ENCODE data around the gene ZP3.
"Not testable (repeated sequence)": the region's sequence is repeated elsewhere in the genome, so short reads cannot be mapped to it uniquely, and the experiment has no call there.

The ZP3 gene

DNA sequence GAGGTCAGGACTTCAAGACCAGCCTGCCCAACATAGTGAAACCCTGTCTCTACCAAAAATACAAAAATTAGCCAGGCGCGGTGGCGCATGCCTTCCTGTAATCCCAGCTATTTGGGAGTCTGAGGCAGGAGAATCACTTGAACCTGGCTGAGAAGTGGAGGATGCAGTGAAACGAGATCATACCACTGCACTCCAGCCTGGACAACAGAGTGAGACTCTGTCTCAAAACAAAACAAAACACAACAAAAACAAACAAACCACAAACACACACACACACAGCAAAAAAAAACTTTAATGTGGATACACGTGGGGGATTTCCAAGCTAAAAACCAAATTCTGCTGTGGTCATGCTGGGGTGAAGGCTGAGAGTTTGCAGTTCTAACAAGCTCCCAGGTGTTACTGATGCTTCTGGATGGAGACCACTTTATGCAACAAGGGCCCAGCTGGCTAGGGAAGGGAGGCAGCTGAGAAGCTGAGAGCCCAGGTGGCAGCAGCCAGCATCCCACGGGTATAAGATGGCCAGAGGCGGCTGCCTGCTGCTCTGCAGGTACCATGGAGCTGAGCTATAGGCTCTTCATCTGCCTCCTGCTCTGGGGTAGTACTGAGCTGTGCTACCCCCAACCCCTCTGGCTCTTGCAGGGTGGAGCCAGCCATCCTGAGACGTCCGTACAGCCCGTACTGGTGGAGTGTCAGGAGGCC, at the start of gene ZP3:
TSS of gene ZP3 (plus strand) at position 538 of the 699 bp plus-strand sequence. CDS start at position 553, 15 bp downstream.
- no peak for DNase-seq

DNA sequence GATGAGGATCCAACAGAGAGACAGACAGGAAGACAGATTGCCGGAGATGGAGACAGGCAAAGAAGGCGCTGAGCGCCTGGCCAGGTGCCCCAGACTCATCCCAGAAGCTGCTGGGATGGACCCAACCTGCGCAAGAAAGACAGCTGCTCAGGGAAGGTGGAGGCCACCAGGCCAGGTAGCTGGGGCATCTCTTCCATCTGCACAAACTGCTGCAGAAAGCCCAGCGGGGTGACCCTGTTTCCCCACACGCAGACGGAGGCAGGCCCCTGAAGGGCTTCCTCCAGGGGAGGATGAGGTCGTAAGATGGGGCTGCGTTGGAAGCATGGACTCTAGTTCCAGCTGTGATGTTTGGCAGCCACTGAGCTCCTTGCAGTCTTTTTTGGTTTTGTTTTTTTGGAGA, 49.5 kb upstream of the ZP3 start:
- no peak for DNase-seq

DNA sequence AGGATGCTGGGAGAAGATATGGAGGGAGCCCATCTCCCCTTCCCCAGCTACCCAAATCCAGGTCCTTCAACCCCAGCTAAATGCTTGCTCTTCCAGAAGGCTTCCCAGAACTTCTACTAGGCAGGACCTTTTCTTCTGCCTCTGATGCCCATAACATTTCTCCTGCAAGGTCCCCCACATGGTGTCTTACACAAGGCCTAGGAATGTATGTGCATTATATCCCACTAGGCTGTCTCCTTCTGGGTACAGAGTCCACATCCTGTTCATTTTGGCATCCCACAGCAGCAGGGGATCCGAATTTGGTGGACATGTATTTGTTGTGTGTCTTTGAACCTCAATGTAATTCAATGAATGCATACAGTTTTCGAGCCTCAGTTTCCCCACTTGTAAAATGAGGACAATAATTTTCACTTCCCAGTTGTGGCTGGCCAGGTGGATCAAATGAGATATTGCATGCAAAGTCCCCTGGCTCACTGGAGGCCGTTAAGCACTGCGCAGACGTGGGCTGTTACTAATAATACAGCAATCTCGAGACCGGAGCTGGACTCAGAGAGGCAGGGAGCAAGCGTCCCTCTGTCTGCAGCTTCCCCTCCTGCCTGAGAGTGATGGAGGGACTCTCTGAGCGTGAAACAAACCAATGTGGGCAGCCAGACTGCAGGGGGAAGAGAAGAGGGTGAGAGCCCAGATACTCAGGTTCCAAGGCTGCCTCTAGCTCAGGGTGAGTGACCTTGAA, 47.4 kb upstream of the ZP3 start:
- no peak for DNase-seq

DNA sequence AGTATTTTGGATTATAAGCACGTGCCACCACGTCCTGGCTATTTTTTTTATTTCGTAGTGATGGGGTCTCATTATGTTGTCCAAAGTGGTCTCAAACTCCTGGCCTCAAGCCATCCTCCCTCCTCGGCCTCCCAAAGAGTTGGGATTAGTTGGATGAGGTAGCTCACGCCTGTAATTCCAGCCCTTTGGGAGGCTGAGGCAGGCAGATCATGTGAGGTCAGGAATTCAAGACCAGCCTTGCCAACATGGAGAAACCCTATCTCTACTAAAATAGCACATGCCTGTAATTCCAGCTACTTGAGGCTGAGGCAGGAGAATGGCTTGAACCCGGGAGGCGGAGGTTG, 44.2 kb upstream of the ZP3 start:
- DNase-seq: no peak

DNA sequence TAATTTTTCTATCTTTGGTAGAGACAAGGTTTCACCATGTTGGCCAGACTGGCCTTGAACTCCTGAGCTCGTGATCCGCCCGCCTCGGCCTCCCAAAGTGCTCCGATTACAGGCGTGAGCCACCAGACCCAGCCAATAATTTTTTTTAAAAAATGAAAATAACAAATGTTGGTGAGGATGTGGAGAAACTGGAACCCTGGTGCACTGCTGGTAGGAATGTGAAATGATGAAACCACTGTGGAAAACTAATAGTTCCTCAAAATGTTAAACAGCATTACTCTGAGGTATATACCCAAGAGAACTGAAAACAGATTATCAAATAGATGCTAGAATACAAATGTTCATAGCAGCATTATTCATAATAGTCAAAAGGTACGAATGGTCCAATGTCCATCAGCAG, 42.9 kb upstream of the ZP3 start:
- DNase-seq: no peak

DNA sequence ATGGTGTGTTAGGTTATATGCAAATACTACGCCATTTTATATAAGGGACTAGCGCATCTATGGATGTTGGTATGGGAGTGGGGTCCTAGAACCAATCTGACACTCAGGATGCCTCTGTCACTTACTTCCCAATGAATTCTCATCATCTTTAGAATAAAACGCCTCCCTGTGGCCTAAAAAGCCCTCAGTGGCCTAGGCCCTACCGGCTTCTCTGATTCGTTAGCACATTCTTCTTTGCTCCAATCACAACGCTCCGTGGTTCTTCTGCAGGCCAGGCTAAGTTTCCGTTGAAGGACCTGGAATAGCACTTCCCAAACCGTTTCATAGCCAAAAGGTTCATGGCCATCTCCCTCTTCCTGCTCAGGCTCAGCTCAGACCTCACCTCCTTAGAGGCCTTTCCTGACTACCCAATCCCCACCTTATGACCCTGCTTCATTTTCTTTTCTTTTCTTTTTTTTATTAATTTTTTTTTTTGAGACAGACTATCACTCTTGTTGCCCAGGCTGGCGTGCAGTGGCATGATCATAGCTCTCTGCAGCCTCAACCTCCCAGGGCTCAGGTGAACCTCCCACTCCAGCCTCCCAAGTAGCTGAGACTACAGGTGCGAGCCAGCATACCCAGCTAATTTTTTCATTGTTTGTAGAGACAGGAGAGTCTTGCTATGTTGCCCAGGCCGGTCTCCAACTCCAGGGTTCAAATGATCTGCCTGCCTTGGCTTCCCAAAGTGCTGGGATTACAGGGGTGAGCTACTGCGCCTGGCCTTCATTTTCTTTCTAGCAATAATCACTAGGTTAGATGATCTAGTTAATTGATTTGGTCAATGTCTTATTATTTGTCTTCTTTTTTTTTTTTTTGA, 41.4 kb upstream of the ZP3 start:
- DNase-seq: no peak

DNA sequence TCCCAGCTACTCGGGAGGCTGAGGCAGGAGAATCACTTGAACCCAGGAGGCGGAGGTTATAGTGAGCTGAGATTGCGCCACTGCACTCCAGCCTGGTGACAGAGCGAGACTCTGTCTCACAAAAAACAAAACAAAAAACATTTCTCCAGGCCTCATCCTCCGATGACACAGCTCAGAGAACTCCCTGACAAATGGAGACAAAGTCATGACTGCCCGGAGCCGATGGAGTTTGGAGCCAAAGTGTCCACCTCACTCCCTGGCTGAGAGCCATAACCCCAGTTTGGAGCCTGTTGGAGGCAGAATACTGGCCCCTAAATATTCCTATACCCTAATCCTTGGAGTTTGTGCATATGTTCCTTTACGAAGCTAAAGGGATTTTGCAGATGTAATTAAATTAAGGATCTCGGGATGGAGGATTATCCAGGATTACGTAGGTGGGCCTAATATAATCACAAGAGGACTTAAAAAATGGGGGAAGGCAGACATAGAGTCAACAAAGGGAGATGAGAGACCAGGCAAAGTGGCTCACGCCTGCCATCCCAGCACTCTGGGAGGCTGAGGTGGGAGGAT, 38.0 kb upstream of the ZP3 start:
- no peak for DNase-seq

DNA sequence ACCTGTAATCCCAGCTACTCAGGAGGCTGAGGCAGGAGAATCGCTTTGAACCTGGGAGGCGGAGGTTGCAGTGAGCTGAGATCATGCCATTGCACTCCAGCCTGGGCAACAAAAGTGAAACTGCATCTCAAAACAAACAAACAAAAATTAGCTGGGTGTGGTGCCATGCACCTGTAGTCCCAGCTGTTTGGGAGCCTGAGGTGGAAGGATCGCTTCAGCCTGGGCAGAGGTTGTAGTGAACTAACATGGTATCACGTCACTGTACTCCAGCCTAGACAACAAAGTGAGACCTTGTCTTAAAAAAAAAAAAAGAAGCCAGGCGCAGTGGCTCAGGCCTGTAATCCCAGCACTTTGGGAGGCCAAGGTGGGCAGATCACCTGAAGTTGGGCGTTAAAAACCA, 37.0 kb upstream of the ZP3 start:
- not testable (repeated sequence) for DNase-seq

DNA sequence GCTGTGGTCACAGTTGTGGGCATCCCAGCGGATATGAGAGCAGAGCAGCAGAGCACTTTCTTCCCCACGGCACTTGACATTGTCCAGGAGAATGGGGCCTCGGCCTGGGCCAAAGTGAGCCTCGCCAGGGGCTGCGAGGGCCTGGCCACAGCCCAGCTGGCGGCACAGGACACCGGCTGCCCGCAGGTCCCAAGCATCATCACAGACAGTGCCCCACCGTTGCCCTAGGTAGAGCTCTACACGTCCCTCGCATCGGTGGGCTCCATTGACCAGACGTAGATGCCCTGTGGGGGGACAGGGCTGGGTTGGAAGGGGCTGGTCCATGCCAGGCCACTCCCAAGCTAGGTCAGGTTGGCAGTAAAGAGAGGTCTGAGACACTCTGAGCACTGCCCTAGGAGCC, 34.7 kb upstream of the ZP3 start:
- no peak for DNase-seq

DNA sequence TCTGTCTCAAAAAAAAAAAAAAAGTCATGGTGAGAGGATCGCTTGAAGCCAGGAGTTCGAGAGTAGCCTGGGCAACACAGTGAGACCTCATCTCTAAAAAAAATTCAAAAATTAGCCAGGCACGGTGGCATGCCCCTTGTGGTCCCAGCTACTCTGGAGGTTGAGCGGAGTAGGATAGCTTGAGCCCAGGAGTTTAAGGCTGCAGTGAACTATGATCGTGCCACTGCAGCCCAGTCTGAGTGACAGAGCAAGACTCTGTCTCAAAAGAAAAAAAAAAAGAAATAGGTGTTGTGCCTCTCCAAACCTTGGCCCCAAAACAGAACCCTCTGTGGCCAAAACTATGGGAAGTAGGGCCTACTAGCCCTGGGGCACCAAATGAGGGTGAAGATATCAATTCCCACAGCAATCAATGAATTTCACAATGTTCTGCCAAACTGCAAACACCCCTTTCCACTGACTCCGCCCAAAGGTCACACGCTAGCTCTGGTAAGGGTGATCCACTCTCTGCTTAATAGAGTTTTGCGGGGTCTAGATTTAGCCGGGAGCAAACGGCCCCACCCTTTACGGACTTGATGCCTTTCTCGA, 32.1 kb upstream of the ZP3 start:
- DNase-seq: no peak

DNA sequence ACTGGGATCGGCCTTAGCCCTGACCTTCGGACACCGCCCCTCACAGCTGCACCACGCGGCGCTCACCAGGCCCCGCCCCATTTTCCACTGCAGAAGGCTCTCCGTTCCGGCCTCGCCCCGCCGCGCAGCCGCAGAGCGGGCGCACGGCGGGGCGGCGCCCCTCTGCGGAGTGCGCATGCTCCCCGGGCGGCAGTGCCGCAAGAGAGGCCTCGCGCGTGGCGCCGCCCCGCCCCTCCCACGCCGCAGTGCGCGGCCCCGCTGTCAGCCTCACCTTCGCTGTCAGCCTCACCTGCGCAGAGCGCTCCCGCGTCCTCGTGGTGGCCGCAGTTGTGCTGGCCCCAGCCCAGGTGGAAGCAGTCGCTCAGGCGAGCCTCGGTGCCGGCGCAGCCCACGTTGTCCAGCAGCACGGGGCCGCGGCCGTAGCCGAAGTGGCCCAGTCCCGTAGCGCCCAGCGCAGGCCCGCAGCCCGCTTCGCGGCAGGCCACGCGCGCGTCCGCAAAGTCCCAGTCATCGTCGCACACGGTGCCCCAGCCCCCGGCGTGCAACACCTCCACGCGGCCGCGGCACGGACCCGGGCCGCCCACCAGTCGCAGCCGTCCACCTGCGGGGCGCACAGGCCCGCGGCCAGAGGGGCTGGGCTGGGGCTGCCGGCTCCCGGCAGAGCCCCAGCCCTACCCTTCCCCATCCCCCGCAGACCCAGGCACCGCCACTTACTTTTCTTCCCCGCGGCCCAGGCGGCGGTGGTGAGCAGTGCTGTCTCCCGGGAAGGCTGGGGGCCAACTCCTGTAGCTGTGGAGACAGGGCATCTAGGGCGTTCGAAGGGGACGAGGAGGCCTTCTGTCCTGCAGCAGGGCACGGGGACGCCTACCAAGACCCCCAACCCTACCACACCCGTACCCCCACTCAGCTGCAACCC, 31.4 kb upstream of the ZP3 start:
- DNase-seq: peak; percentile 61 to 92 (median 77)

DNA sequence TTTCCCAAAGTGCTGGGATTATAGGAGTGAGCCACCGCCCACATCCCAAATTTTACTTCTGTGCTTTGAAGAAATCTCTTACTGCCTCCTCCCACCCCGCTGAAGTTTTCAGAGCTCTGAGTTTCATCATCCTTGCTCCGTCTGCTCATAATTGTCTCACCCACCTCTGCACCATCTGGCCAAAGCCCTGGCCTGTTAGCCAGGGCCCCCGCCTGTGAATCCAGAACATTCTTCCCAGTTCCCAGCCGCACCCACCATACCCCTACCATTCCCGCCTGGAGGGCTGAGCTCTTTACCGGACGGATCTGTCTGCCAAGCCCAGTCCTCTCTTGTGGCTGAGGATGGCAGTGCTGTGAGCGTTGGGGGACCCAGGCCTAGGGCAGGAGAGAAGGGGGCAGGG, 29.8 kb upstream of the ZP3 start:
- no peak for DNase-seq

DNA sequence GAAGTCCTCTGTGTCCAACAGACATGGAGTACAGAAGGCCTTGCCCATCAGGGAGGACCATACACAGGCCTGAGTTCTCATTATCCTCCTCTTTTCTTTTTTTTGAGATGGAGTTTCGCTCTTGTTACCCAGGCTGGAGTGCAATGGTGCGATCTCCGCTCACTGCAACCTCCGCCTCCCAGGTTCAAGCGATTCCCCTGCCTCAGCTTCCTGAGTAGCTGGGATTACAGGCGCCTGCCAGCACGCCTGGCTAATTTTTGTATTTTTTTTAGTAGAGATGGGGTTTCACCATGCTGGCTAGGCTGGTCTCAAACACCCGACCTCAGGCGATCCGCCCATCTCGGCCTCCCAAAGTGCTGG, 29.2 kb upstream of the ZP3 start:
- DNase-seq: not testable (repeated sequence)

DNA sequence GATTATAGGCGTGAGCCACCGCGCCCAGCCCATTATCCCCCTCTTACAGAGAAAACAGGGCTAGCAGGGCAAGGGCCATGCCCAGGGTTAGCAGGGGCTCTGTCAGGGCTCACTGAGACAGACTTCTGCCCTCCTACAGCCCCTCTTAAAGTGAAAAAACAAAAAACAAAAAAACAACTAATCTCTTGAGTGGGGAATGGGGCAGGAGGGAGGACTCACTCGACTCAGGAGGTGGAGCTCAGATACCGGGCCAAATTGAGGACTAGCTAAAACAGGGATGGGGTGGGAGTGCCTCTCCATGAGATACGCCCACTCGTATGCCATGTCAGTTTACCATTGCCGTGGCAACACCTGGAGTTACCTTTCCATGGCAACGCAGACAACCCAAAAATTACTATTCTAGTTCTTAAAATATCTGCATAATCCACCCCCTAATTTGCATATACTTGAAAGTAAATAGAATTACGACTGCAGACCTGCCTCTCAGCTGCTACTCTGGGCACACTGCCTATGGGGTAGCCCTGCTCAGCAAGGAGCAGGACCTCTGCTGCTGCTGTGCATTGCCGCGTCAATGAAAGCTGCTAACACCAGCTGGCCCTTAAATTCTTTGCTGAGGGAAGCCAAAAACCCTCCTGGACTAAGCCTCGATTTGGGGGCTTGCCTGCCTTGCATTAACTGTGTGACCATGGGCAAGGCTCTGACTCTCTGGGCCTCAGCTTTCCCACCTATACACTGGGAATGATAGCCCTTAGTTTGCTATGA, 28.6 kb upstream of the ZP3 start:
- no peak for DNase-seq

DNA sequence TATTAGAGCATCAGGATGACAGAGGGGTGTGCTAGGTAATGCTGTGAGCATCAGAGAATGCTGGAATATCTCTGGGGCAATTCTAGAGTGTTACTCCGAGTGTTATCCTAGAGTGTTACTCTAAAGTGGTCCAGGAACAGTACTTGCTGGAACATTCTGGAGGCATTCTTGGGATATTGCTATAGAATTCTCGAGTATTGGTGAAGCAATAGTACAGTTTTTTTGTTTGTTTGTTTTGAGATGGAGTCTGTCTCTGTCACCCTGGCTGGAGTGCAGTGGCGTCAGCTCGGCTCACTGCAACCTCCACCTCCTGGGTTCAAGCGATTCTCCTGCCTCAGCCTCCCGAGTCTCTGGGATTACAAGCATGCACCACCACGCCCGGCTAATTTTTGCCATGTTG, 27.9 kb upstream of the ZP3 start:
- DNase-seq: no peak

DNA sequence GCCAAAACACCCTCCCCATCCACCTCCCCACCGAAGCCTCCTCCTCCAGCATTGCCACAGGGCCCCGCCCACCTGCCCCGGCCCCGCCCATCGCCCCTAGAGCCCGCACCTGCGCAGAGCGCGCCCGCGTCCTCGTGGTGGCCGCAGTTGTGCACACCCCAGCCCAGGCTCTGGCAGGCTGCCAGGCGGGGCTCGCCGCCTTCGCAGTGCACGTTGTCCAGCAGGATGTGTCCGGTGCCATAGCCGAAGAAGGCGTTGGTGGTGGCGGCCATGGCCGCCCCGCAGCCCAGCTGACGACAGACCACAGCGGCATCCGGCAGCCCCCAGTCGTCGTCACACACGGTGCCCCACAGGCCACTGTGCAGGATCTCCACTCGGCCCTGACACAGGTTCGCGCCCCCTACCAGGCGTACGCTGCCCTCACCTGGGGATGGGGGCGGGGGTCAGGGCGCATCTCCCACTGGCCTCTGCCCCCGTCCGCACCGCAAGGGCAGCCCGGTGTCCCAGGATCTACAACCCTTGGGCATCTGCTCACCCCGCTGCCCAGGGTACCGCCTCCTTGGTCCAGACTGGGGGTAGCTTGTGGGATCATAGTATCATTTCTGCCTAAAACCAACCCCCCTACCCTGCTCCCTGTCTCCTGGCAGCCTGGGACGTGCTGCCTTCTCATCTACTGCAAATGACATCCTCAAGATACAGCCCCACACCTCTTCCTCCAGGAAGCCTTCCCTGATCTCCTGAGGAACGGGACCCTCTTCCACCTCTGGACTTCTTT, 27.2 kb upstream of the ZP3 start:
- peak; percentile 41 to 79 (median 67) for DNase-seq

DNA sequence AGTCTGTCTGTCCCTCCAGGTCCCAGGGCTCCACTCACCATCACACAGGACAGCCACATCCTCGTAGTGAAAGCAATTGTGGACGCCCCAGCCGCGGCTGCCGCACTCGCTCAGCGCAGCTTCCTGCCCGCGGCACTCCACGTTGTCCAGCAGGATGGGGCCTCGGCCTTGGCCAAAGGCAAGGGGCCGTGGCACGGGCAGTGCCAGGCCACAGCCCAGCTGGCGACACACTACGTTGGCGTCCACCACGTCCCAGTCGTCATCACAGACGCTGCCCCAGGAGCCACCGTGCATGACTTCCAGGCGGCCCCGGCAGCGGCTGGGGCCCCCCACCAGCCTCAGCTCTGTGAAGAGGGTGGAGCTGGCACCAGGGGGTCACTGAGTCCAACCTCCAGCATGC, 24.5 kb upstream of the ZP3 start:
- no peak for DNase-seq

DNA sequence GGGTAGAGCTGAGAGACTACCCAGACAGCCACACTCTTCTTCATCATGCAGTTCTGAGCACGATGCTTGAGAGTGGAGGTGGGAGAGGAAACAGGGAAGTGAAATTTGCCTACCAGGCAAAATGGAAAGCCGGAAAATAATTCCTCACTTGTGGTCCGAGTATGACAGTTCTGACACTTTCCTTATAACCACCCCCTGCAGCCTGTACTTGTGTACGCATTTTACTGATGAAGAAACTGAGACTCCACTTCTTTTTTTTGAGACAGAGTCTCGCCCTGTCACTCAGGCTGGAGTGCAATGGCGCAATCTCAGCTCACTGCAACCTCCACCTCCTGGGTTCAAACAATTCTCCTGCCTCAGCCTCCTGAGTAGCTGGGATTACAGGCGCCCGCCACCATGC, 21.7 kb upstream of the ZP3 start:
- not testable (repeated sequence) for DNase-seq

DNA sequence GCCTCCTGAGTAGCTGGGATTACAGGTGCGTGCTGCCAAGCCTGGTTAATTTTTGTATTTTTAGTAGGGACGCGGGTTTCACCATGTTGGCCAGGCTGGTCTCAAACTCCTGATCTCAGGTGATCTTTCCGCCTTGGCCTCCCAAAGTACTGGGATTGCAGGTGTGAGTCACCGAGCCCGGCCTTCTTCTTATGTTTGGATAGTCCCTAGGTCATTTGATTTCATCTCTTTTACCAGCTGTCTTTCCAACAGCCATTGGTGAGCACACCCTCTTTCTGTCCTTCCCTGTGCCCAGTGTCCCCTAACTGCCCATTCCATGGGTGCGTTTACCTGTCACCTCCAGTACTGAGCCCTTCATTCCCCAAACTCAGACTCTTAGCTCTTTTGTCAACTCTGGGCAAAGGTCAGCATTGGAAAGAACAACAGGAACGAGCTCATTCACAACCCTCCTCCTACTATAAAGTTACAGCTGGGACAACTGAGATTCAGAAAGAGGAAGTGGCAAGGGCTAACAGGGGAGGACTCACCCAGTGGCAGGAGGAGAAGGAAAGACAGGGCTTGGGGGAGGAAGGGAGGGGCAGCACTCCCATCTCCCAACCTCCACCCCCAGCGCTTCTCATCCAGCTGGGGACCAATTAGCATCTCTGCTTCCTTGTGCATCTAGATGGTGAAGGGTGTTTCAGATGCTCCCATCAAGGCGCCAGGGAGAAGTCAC, 20.8 kb upstream of the ZP3 start:
- DNase-seq: no peak

DNA sequence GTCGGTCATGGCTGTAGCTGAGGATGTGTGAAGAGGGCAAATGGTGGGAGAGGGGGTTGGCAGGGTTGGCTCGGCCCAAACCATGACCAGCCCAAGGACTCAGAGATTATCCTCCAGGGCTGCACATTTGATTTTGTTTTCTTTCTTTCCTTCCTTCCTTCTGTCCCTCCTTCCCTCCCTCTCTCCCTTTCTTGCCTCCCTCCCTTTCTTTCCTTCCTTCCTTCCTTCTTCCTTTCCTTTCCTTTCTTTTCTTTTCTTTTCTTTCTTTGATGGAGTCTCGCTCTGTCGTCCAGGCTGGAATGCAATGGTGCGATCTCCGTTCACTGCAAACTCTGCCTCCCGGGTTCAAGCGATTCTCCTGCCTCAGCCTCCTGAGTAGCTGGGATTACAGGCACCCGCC, 19.0 kb upstream of the ZP3 start:
- DNase-seq: no peak
